H9 (cell line): ENCODE results near the gene MAEA. TPM values are rescaled to one million over a fixed set of nuclear protein-coding genes. Genes with fewer than 3 reads are reported as not detected.

Experiments
- DNase-seq: peaks from one replicate; pipeline ENCODE4 v3.0.0-alpha.2; 2017
- H2AFZ ChIP-seq: one replicate; pipeline ENCODE4 v1.6.1; 2013; ENCODE audit warnings: mild to moderate bottlenecking, low read length, control low read depth, moderate library complexity
- H2AK5ac ChIP-seq: 2 replicates; pipeline ENCODE4 v1.6.1; 2013; ENCODE audit warnings: low read length, control low read depth, mixed read lengths; ENCODE audit not compliant: insufficient read length
- H2BK120ac ChIP-seq: one replicate; pipeline ENCODE4 v1.6.1; 2013; ENCODE audit warnings: low read depth, mild to moderate bottlenecking, low read length, control low read depth, inconsistent platforms; ENCODE audit not compliant: poor library complexity, severe bottlenecking
- H2BK12ac ChIP-seq: 2 replicates; pipeline ENCODE4 v1.6.1; 2013; ENCODE audit warnings: low read length, control low read depth, mixed read lengths, low read depth; ENCODE audit not compliant: insufficient read length
- H2BK15ac ChIP-seq: 2 replicates; pipeline ENCODE4 v1.6.1; 2013; ENCODE audit warnings: low read depth, low read length, control low read depth
- H2BK20ac ChIP-seq: one replicate; pipeline ENCODE4 v1.6.1; 2013; ENCODE audit warnings: low read depth, mild to moderate bottlenecking, low read length, control low read depth, inconsistent platforms; ENCODE audit not compliant: poor library complexity, severe bottlenecking
- H2BK5ac ChIP-seq: 2 replicates; pipeline ENCODE4 v1.6.1; 2013; ENCODE audit warnings: low read length, control low read depth, mixed read lengths; ENCODE audit not compliant: insufficient read length
- H3K14ac ChIP-seq: 2 replicates; pipeline ENCODE4 v1.6.1; 2013; ENCODE audit warnings: low read length, control low read depth; ENCODE audit not compliant: insufficient read depth
- H3K18ac ChIP-seq: 2 replicates; pipeline ENCODE4 v1.6.1; 2013; ENCODE audit warnings: low read depth, mild to moderate bottlenecking, mixed read lengths, low read length, control low read depth; ENCODE audit not compliant: insufficient read length
- H3K23ac ChIP-seq: 2 replicates; pipeline ENCODE4 v1.6.1; 2013; ENCODE audit warnings: low read length, control low read depth, mixed read lengths, low read depth; ENCODE audit not compliant: insufficient read length
- H3K23me2 ChIP-seq: 2 replicates; pipeline ENCODE4 v1.6.1; 2013; ENCODE audit warnings: low read depth, mild to moderate bottlenecking, mixed read lengths, low read length, control low read depth; ENCODE audit not compliant: insufficient read length, poor library complexity, severe bottlenecking
- H3K27ac ChIP-seq: 2 replicates; pipeline ENCODE4 v1.5.1; 2013; ENCODE audit warnings: low read length, control low read depth, mixed read lengths, low read depth; ENCODE audit not compliant: insufficient read length
- H3K27me3 ChIP-seq: 2 replicates; pipeline ENCODE4 v1.6.1; 2013; ENCODE audit warnings: low read length, control low read depth, inconsistent platforms; ENCODE audit not compliant: insufficient read depth
- H3K4ac ChIP-seq: 2 replicates; pipeline ENCODE4 v1.6.1; 2013; ENCODE audit warnings: low read depth, mild to moderate bottlenecking, control low read depth, inconsistent platforms, low read length, moderate library complexity
- H3K4me1 ChIP-seq: 2 replicates; pipeline ENCODE4 v1.6.1; 2013; ENCODE audit warnings: low read length, control low read depth, inconsistent platforms; ENCODE audit not compliant: insufficient read depth
- H3K4me2 ChIP-seq: 2 replicates; pipeline ENCODE4 v1.6.1; 2013; ENCODE audit warnings: low read length, control low read depth, mixed read lengths; ENCODE audit not compliant: insufficient read length, insufficient read depth
- H3K56ac ChIP-seq: 2 replicates; pipeline ENCODE4 v1.6.1; 2013; ENCODE audit warnings: low read depth, mild to moderate bottlenecking, mixed read lengths, low read length, control low read depth; ENCODE audit not compliant: insufficient read length
- H3K79me1 ChIP-seq: 2 replicates; pipeline ENCODE4 v1.6.1; 2013; ENCODE audit warnings: low read depth, mild to moderate bottlenecking, moderate library complexity, low read length, control low read depth, inconsistent platforms; ENCODE audit not compliant: insufficient read depth, poor library complexity, severe bottlenecking
- H3K79me2 ChIP-seq: 2 replicates; pipeline ENCODE4 v1.6.1; 2013; ENCODE audit warnings: low read length, control low read depth, inconsistent platforms; ENCODE audit not compliant: insufficient read depth
- H3K9ac ChIP-seq: 2 replicates; pipeline ENCODE4 v1.6.1; 2013; ENCODE audit warnings: low read length, control low read depth, mixed read lengths; ENCODE audit not compliant: insufficient read length; ENCODE audit errors: extremely low read depth
- H3K9me3 ChIP-seq: one replicate; pipeline ENCODE4 v1.6.1; 2013; ENCODE audit warnings: low read depth, low read length, inconsistent platforms; ENCODE audit not compliant: control insufficient read depth
- H3T11ph ChIP-seq: one replicate; pipeline ENCODE4 v1.6.1; 2013; ENCODE audit warnings: mild to moderate bottlenecking, low read length, control low read depth, inconsistent platforms
- H4K20me1 ChIP-seq: one replicate; pipeline ENCODE4 v1.6.1; 2013; ENCODE audit not compliant: control insufficient read depth, insufficient read length, insufficient read depth
- H4K5ac ChIP-seq: 2 replicates; pipeline ENCODE4 v1.6.1; 2013; ENCODE audit warnings: low read depth, mild to moderate bottlenecking, mixed read lengths, low read length, control low read depth; ENCODE audit not compliant: insufficient read length
- H4K8ac ChIP-seq: replicated peaks from 2 replicates; pipeline ENCODE4 v1.6.1; 2013; ENCODE audit warnings: low read length, control low read depth, mixed read lengths, low read depth; ENCODE audit not compliant: insufficient read length
- H4K91ac ChIP-seq: 2 replicates; pipeline ENCODE4 v1.6.1; 2013; ENCODE audit warnings: low read depth, mild to moderate bottlenecking, moderate library complexity, mixed read lengths, low read length, control low read depth; ENCODE audit not compliant: insufficient read length
- H3K27ac Mint-ChIP-seq, 3 experiments: 2 replicates in 2 of 3; 3 replicates in 1 of 3; pipeline ENCODE4 v1.8.0; 2020 to 2021; ENCODE audit warnings: mixed read lengths in 3 of 3, mild to moderate bottlenecking in 1 of 3, moderate library complexity in 1 of 3
- H3K27me3 Mint-ChIP-seq: 2 replicates; pipeline ENCODE4 v1.8.0; 2021; ENCODE audit warnings: low read depth, mild to moderate bottlenecking, moderate library complexity, mixed read lengths
- H3K36me3 Mint-ChIP-seq, 3 experiments: 2 replicates in 2 of 3; 3 replicates in 1 of 3; pipeline ENCODE4 v1.8.0; 2020 to 2021; ENCODE audit warnings: low read depth in 3 of 3, mixed read lengths in 3 of 3; ENCODE audit not compliant: insufficient read depth in 1 of 3
- H3K4me1 Mint-ChIP-seq, 2 experiments: 2 replicates each; pipeline ENCODE4 v1.8.0; 2020; ENCODE audit warnings: mixed read lengths in 2 of 2
- H3K4me3 Mint-ChIP-seq, 2 experiments: 2 replicates in 1 of 2; 3 replicates in 1 of 2; pipeline ENCODE4 v1.8.0; 2020 to 2021; ENCODE audit warnings: mild to moderate bottlenecking in 2 of 2, mixed read lengths in 2 of 2, moderate library complexity in 1 of 2
- H3K9me3 Mint-ChIP-seq, 2 experiments: 2 replicates in 1 of 2; 3 replicates in 1 of 2; pipeline ENCODE4 v1.8.0; 2020; ENCODE audit warnings: mild to moderate bottlenecking in 2 of 2, mixed read lengths in 2 of 2, moderate library complexity in 1 of 2
- CTCF ChIP-seq: fragments of 200-600 bp; sonication (generic); conservative IDR thresholded peaks from 3 replicates; pipeline ENCODE4 v1.8.0; 2021; ENCODE audit warnings: antibody characterized with exemption, mild to moderate bottlenecking
- WGBS: extraction: QIAGEN DNeasy Blood & Tissue Kit; methylation state at CpG from one replicate; pipeline ENCODE4 v1.1.7; 2013; ENCODE audit warnings: missing lambda C conversion rate, low lambda C conversion rate, mixed read lengths; ENCODE audit not compliant: insufficient read length; ENCODE audit errors: extremely low coverage; 5-methylcytosine and 5-hydroxymethylcytosine counted together
- total RNA-seq: library from RNA; stranded (reverse); gene quantifications from 2 replicates; pipeline ENCODE4 v1.2.1, GENCODE V29; 2021

Gene MAEA
- total RNA-seq, 1 experiment from 2014 or later, result 85.6 TPM

GRCh38 chr4:1370321-1371124 lies 80.8 kb downstream of the MAEA start:
- no peaks in the 10 kb centered on the region for H3K27me3 Mint-ChIP-seq
- Histone ChIP-seq H3K27me3 (no peaks in the 10 kb centered on the region), H3K56ac (no peak overlapping the region), H2AK5ac (no peak overlapping the region), H3T11ph (no peak overlapping the region), H3K4me1 (no peaks in the 10 kb centered on the region), H2BK120ac (no peak overlapping the region), H3K23me2 (no peaks in the 10 kb centered on the region), H4K5ac (no peak overlapping the region), H3K4me2 (no peak overlapping the region), H3K9ac (no peak overlapping the region), H2BK15ac (no peak overlapping the region), H2BK5ac (no peak overlapping the region), H3K79me1 (no peaks in the 10 kb centered on the region), H4K91ac (no peak overlapping the region), H3K9me3 (no peaks in the 10 kb centered on the region), H3K79me2 (no peaks in the 10 kb centered on the region), H2BK12ac (no peak overlapping the region), H3K4ac (no peak overlapping the region), H3K18ac (no peak overlapping the region), H3K23ac (no peak overlapping the region), H2BK20ac (no peak overlapping the region), H3K27ac (no peak overlapping the region), H4K20me1 (no peaks in the 10 kb centered on the region), H4K8ac (no peak overlapping the region), H3K14ac (no peak overlapping the region), H2AFZ (no peak overlapping the region)
- WGBS, result no CpG with 5 or more reads among the region's 29 CpGs
- H3K27ac Mint-ChIP-seq, result no peak overlapping the region; a peak in 2 of 7 replicates
- TF ChIP-seq CTCF, result no peak
- no peak for DNase-seq
- peaks cover 2 to 13% (median 10%) of the 10 kb centered on the region in 3 experiments; a peak in 6 of 7 replicates for H3K36me3 Mint-ChIP-seq
- peaks cover 4 to 5% of the 10 kb centered on the region in 2 experiments; a peak in 1 of 4 replicates for H3K4me1 Mint-ChIP-seq
- H3K9me3 Mint-ChIP-seq, result no peaks in the 10 kb centered on the region
- H3K4me3 Mint-ChIP-seq, result no peak overlapping the region; a peak in 1 of 5 replicates
